H54 (cell line): ENCODE data around the gene GNG7.

Source experiments
- DNase-seq: peaks from one replicate; pipeline ENCODE4 v3.0.0; 2011; ENCODE audit warnings: low spot score, mixed read lengths; ENCODE audit not compliant: insufficient read length
- FAIRE-seq: peaks from 3 replicates; lab custom pipeline; 2011; peaks lifted over from hg19 to GRCh38; lab: Jason Lieb, UNC
- POLR2A ChIP-seq: IDR thresholded peaks from 2 replicates; pipeline ENCODE4 v1.6.1; 2011; ENCODE audit warnings: low read depth, mild to moderate bottlenecking, low read length

GNG7 gene

GRCh38 chr19:2732883-2733282 is 30.4 kb upstream of the GNG7 start:
- FAIRE-seq (no peak), DNase-seq (no peak)

GRCh38 chr19:2732157-2732725 is 29.7 kb upstream of the GNG7 start:
- TF ChIP-seq POLR2A: no peak
- no peak for FAIRE-seq
- DNase-seq: no peak

More at GRCh38 chr19:2732883-2733282, 30.4 kb upstream of the GNG7 start:
- TF ChIP-seq POLR2A: no peak

- DNase-seq (no peak), FAIRE-seq (no peak)
- no peak for TF ChIP-seq POLR2A
Measured at GRCh38 chr19:2731181-2731995, 28.9 kb upstream of the GNG7 start.

GRCh38 chr19:2729943-2730818 is 27.7 kb upstream of the GNG7 start:
- no peak for TF ChIP-seq POLR2A
- FAIRE-seq: no peak
- no peak for DNase-seq

- no peak for TF ChIP-seq POLR2A
- no peak for DNase-seq
- no peak for FAIRE-seq
Measured at GRCh38 chr19:2728783-2729387, 26.4 kb upstream of the GNG7 start.

- no peak for FAIRE-seq
- no peak for TF ChIP-seq POLR2A
- peak; percentile 92 for DNase-seq
Measured at GRCh38 chr19:2727640-2727944, 25.1 kb upstream of the GNG7 start.

GRCh38 chr19:2726904-2727639 is 24.6 kb upstream of the GNG7 start:
- TF ChIP-seq POLR2A: no peak
- DNase-seq (no peak), FAIRE-seq (no peak)

GRCh38 chr19:2726160-2726855 is 23.8 kb upstream of the GNG7 start:
- FAIRE-seq: no peak
- no peak for TF ChIP-seq POLR2A
- no peak for DNase-seq

GRCh38 chr19:2724148-2724557 is 21.7 kb upstream of the GNG7 start:
- FAIRE-seq (no peak), DNase-seq (no peak)
- no peak for TF ChIP-seq POLR2A

GRCh38 chr19:2723747-2724146 is 21.3 kb upstream of the GNG7 start:
- TF ChIP-seq POLR2A: no peak
- FAIRE-seq (no peak), DNase-seq (no peak)

- no peak for FAIRE-seq
- DNase-seq: no peak
- no peak; the same call in 1 of the 2 replicates for TF ChIP-seq POLR2A
Measured at GRCh38 chr19:2723345-2723715, 20.8 kb upstream of the GNG7 start.

GRCh38 chr19:2722541-2723344 is 20.2 kb upstream of the GNG7 start:
- peak; percentile 100 for DNase-seq
- TF ChIP-seq POLR2A: peak; percentile 70

More at GRCh38 chr19:2722541-2723344, 20.2 kb upstream of the GNG7 start:
- peak; percentile 33 for FAIRE-seq
